Right lobe of liver (tissue), 6 donors: ENCODE data around the gene DCP1A. TPM values are rescaled to one million over a fixed set of nuclear protein-coding genes. Genes with fewer than 3 reads are reported as not detected.
"Not testable (repeated sequence)": the region's sequence is repeated elsewhere in the genome, so short reads cannot be mapped to it uniquely, and the experiment has no call there.

ENCODE experiments used
- ATAC-seq, 4 donors: fragments of 200-7000 bp; cut with Tn5 transposase; one replicate each; pipeline ENCODE4 v1.9.1; 2020; ENCODE audit warnings: mild to moderate bottlenecking in 4 of 4, moderate library complexity in 4 of 4
- DNase-seq, 3 donors: peaks; one replicate each; pipeline ENCODE4 v3.0.0-alpha.2; 2020
- H3K27ac ChIP-seq, 3 donors: fragments of 200-600 bp; one replicate each; pipeline ENCODE4 v1.8.0; 2022
- H3K27me3 ChIP-seq, 2 donors: fragments of 200-600 bp; one replicate each; pipeline ENCODE4 v1.8.0; 2022
- H3K36me3 ChIP-seq, 4 donors: fragments of 200-600 bp; sonication (generic) in 1 of 4; one replicate each; pipeline versions ENCODE4 v1.5.1 to v1.8.0; 2017 to 2022; ENCODE audit warnings: control low read depth in 1 of 4
- H3K4me1 ChIP-seq, 4 donors: fragments of 200-600 bp; sonication (generic) in 1 of 4; one replicate each; pipeline versions ENCODE4 v1.5.1 to v1.8.0; 2017 to 2022; ENCODE audit warnings: control low read depth in 1 of 4
- H3K4me3 ChIP-seq, 3 donors: fragments of 200-600 bp; one replicate each; pipeline ENCODE4 v1.8.0; 2022
- H3K9me3 ChIP-seq, 4 donors: fragments of 200-600 bp; sonication (generic) in 1 of 4; one replicate each; pipeline versions ENCODE4 v1.5.1 to v1.8.0; 2017 to 2022; ENCODE audit warnings: control low read depth in 1 of 4
- CTCF ChIP-seq, 4 donors: fragments of 200-600 bp in 3 of 4; fragments of 450-650 bp in 1 of 4; IDR thresholded peaks; one replicate each; pipeline versions ENCODE4 v1.5.1 to v1.8.0; 2016 to 2022; ENCODE audit warnings: antibody characterized with exemption in 4 of 4, mild to moderate bottlenecking in 2 of 4
- POLR2A ChIP-seq: fragments of 450-650 bp; IDR thresholded peaks from one replicate; pipeline ENCODE4 v1.6.1; 2017; ENCODE audit warnings: antibody characterized with exemption, mild to moderate bottlenecking
- WGBS: methylation state at CpG from one replicate; pipeline ENCODE4 v1.1.6; 2018; ENCODE audit warnings: low coverage, low lambda C conversion rate; ENCODE audit not compliant: insufficient coverage; ENCODE audit errors: missing lambda C conversion rate; 5-methylcytosine and 5-hydroxymethylcytosine counted together
- intact Hi-C, 2 donors: fragments of 100-400 bp; cut with DNase I; formaldehyde crosslinking; loops; one replicate each; pipeline versions ENCODE4 v1.11.2 to v1.14.1; 2022
- total RNA-seq, 6 experiments: library from RNA; depleted of rRNA in 2 of 6; stranded (reverse); fragments of >200 nt in 2 of 6; fragmentation: NEBNext Ultra II Directional in 3 of 6; extraction: Animal tissue kit (Norgen Biotek cat#: 25700) in 3 of 6; gene quantifications; one replicate each; pipeline versions ENCODE4 v1.1.0 to v1.2.4, GENCODE V29; 2016 to 2023
- donor health status: DM: no; HTN: yes; CAD: no.
- donor health status: DM: no; HTN: no; CAD: no.
- donor health status: DM: no; HTN: no; CAD: no.
- donor health status: DM: no; HTN: yes; CAD: no.
- donor health status: DM: no; HTN: yes; CAD: no.

DCP1A gene
- total RNA-seq, 6 experiments from 2014 or later = 5.7 to 12.1 (median 7.1) TPM

- no peak overlapping the region for H3K4me3 ChIP-seq
- ATAC-seq (peak; percentile 87 to 94 (median 88)), DNase-seq (peak; percentile 72 to 91 (median 82))
- no peaks in the 10 kb centered on the region for H3K36me3 ChIP-seq
- no peaks in the 10 kb centered on the region for H3K9me3 ChIP-seq
- peak overlapping the region; percentile 24 to 89 (median 40) for H3K27ac ChIP-seq
- TF ChIP-seq POLR2A (no peak), CTCF (IDR thresholded peaks at IDR 0.05) (peak in 1 of 4 donors; percentile 12)
- H3K4me1 ChIP-seq = peaks cover 0 to 33% (median 8%) of the 10 kb centered on the region in 4 donors
- intact Hi-C loops = no loop called here
- WGBS = 22% methylated on average over 8 of the region's 12 CpGs
- H3K27me3 ChIP-seq = no peaks in the 10 kb centered on the region
Observed at GRCh38 chr3:53269888-53270880, 77.2 kb downstream of the DCP1A start.

- H3K36me3 ChIP-seq, intact Hi-C loops, H3K9me3 ChIP-seq, H3K27me3 ChIP-seq, H3K4me3 ChIP-seq: not testable (repeated sequence)
- 62% methylated on average over 6 of the region's 11 CpGs for WGBS
- DNase-seq = peak in 1 of 3 donors; percentile 74
- peak overlapping the region in 1 of 3 donors; percentile 89 for H3K27ac ChIP-seq
- peaks cover 0 to 43% (median 13%) of the 10 kb centered on the region in 4 donors for H3K4me1 ChIP-seq
- ATAC-seq = peak; percentile 48 to 63 (median 52)
Observed at GRCh38 chr3:53269193-53269592, 78.2 kb downstream of the DCP1A start.

- Histone ChIP-seq H3K27ac (no peak overlapping the region), H3K4me1 (peaks cover 0 to 49% (median 14%) of the 10 kb centered on the region in 4 donors), H3K36me3 (no peaks in the 10 kb centered on the region), H3K27me3 (no peaks in the 10 kb centered on the region), H3K9me3 (no peaks in the 10 kb centered on the region), H3K4me3 (no peak overlapping the region)
- DNase-seq = no peak
- TF ChIP-seq CTCF (IDR thresholded peaks at IDR 0.05) = no peak
- TF ChIP-seq POLR2A = no peak
- ATAC-seq = no peak
- intact Hi-C loops = no loop called here
Observed at GRCh38 chr3:53267766-53268165, 79.6 kb downstream of the DCP1A start.

GRCh38 chr3:53264718-53265117 lies 82.6 kb downstream of the DCP1A start:
- intact Hi-C loops = no loop called here

More at GRCh38 chr3:53264718-53265117, 82.6 kb downstream of the DCP1A start:
- Histone ChIP-seq H3K4me3 (no peak overlapping the region), H3K36me3 (no peaks in the 10 kb centered on the region), H3K27ac (peak overlapping the region in 2 of 3 donors; percentile 42 to 85), H3K27me3 (no peaks in the 10 kb centered on the region), H3K9me3 (no peaks in the 10 kb centered on the region), H3K4me1 (peaks cover 0 to 35% (median 10%) of the 10 kb centered on the region in 4 donors)
- DNase-seq = peak in 2 of 3 donors; percentile 59 to 82
- WGBS = 25% methylated on average over 2 of the region's 3 CpGs
- TF ChIP-seq POLR2A (no peak), CTCF (IDR thresholded peaks at IDR 0.05) (no peak)
- ATAC-seq = peak; percentile 82 to 93 (median 87)
